HK-2 (cell line): ENCODE data around the gene ZNF219.
"Not testable (repeated sequence)": the region's sequence is repeated elsewhere in the genome, so short reads cannot be mapped to it uniquely, and the experiment has no call there.

Source experiments
- DNase-seq: peaks from one replicate; pipeline ENCODE4 v3.0.0-alpha.2; 2018; ENCODE audit not compliant: unreplicated experiment

Gene ZNF219

DNA sequence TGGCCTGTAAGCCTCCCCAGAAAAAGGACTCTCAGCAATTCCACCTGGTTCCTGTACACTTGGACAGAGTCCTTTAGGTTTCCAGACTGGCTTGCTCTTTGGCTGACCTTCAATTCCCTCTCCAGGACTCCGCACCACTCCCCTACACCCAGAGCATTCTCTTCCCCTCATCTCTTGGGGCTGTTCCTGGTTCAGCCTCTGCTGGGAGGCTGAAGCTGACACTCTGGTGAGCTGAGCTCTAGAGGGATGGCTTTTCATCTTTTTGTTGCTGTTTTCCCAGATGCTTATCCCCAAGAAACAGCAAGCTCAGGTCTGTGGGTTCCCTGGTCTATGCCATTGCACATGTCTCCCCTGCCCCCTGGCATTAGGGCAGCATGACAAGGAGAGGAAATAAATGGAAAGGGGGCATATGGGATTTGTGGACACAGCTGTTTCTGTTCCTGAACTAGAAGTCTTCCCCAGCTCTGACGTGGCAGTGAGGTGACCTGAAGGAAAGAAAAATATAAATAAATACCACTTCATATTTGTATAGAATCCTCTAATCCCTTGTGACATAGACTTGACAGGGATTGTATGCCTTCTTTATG, 55.0 kb downstream of the ZNF219 start:
- DNase-seq = no peak

DNA sequence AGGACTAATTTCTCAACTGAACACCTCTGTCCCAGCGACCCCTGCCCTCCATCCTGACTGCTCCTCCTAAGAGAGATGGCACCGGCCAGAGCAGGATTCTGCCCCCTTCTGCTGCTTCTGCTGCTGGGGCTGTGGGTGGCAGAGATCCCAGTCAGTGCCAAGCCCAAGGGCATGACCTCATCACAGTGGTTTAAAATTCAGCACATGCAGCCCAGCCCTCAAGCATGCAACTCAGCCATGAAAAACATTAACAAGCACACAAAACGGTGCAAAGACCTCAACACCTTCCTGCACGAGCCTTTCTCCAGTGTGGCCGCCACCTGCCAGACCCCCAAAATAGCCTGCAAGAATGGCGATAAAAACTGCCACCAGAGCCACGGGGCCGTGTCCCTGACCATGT, 55.5 kb downstream of the ZNF219 start:
- no peak for DNase-seq

DNA sequence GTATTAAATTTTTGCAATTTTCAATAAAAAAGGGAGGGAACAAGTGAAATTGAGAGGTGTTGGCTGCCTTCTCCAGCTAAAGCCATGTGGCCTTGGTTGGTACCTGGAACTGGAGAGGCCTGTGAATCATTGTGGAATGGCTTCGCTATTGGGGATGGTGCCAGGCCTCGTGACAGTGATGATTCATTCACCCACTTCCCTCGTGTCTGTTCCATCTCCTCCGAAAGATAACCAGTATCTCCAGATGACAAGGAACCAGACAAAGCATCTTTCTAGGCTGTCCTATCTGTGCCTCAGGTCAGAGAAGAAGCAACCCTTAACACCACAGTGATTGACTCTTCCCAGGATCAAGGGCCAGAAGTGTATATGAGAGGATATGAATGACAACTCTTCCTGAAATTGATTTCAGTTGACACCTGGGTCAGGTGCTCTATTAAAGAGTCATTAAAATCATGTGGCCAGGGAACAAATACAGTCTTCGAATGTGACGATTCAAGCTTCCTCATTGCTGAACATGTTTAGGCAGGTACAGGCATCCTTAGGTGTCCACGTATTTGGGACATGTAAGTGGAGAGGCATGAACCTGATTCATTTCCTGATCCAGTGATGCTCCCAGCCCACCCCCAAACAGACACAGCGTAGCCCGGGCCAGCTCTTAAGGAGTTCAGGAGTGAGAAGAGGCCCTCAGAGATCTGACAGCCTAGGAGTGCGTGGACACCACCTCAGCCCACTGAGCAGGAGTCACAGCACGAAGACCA, 56.6 kb downstream of the ZNF219 start, which contains the start of gene RNASE7:
Gene RNASE7, plus strand, starts transcription at position 687 of the 758 bp plus-strand sequence. CDS start 631 bp downstream, outside the sequence.
- peak; percentile 32 for DNase-seq

DNA sequence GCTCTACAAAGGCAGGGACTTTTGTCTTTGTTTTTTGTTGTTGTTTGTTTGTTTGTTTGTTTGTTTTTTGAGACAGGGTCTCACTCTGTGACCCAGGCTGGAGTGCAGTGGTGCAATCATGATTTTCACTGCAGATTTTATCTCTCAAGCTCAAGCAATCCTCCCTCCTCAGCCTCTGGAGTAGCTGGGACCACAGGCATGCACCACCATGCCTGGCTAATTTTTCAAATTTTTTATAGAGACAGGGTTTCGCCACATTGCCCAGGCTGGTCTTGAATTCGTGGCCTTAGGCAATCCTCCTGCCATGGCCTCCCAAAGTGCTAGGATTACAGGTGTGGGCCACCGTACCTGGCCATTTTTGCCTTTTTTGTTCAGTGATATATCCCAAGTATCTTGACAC, 57.5 kb downstream of the ZNF219 start:
- not testable (repeated sequence) for DNase-seq

DNA sequence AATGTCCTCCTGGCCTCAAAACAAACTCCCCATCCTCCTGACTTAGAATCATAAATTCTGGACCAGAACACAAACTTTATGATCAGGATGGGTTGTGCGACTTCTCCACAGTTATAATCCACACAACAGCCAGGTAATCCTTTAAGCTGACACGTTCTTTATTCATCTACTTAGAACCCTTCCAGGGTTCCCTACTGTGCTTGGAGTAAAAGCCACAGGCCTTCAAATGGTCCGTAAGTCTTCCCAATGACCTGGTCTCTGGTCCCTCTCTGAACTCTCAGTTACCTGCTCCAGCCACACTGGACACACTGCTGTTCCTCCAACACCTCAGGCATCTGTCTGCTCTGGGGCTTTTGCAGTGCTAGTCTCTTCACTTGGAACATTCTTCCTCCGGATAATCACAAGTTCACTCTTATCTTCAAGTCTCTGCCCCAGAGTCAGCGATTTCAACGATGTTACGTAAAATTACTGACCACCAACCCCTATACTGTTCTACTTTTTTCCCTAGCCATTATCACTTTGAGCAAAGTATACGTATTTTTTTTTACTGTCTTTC, 58.0 kb downstream of the ZNF219 start:
- DNase-seq = no peak
